IMR-90 (cell line): Measurements from ENCODE around the gene TMEM135. TPM values are rescaled to one million over a fixed set of nuclear protein-coding genes. Genes with fewer than 3 reads are reported as not detected.

Experiments used
- ATAC-seq: fragments of 200-7000 bp; cut with Tn5 transposase; 2 replicates; pipeline ENCODE4 v1.9.1; 2020; ENCODE audit warnings: low read depth, mild to moderate bottlenecking, moderate library complexity
- BruUV-seq: library from RNA; stranded (reverse); fragments of 400-500 nt; replicated peaks from 2 replicates; lab custom pipeline; 2021; lab: Mats Ljungman, UMichigan
- CTCF ChIA-PET: fragments of 300-600 bp; formaldehyde crosslinking; extraction: SDS; loops from one replicate; lab custom pipeline; 2021; ENCODE audit warnings: antibody characterized with exemption; lab: Yijun Ruan, JAX
- POLR2A ChIA-PET: fragments of 300-600 bp; sonication (Branson Sonifier 250); formaldehyde crosslinking; loops from one replicate; lab custom pipeline; 2022; ENCODE audit warnings: antibody characterized with exemption; ENCODE audit not compliant: unreplicated experiment; lab: Charles Lee
- DNase-seq: peaks from one replicate; pipeline ENCODE4 v3.0.0; 2013
- H2AFZ ChIP-seq: replicated peaks from 2 replicates; pipeline ENCODE3; 2013; ENCODE audit warnings: low read length, mild to moderate bottlenecking; ENCODE audit not compliant: poor library complexity
- H2AK5ac ChIP-seq: 2 replicates; pipeline ENCODE4 v1.6.1; 2013; ENCODE audit warnings: low read depth, low read length, inconsistent platforms
- H2AK9ac ChIP-seq: replicated peaks from 2 replicates; pipeline ENCODE3; 2013; ENCODE audit warnings: mild to moderate bottlenecking, low read depth, low read length, moderate library complexity; ENCODE audit not compliant: poor library complexity
- H2BK120ac ChIP-seq: 2 replicates; pipeline ENCODE4 v1.6.1; 2013; ENCODE audit warnings: low read depth, low read length, inconsistent platforms
- H2BK15ac ChIP-seq: 3 replicates; pipeline ENCODE4 v1.6.1; 2013; ENCODE audit warnings: low read depth, low read length, inconsistent platforms
- H2BK20ac ChIP-seq: 2 replicates; pipeline ENCODE4 v1.6.1; 2013; ENCODE audit warnings: low read depth, mild to moderate bottlenecking, inconsistent platforms, low read length, moderate library complexity
- H2BK5ac ChIP-seq: 2 replicates; pipeline ENCODE4 v1.6.1; 2013; ENCODE audit warnings: mild to moderate bottlenecking, low read depth, low read length, inconsistent platforms; ENCODE audit not compliant: poor library complexity, severe bottlenecking
- H3K14ac ChIP-seq: replicated peaks from 2 replicates; pipeline ENCODE4 v1.6.1; 2013; ENCODE audit warnings: low read depth, low read length, inconsistent platforms
- H3K18ac ChIP-seq: 2 replicates; pipeline ENCODE4 v1.6.1; 2013; ENCODE audit warnings: low read depth, low read length, control low read depth
- H3K23ac ChIP-seq: 2 replicates; pipeline ENCODE4 v1.6.1; 2013; ENCODE audit warnings: low read depth, low read length, inconsistent platforms
- H3K27ac ChIP-seq: 2 replicates; pipeline ENCODE4 v1.5.1; 2013; ENCODE audit warnings: mild to moderate bottlenecking, control low read depth, low read length; ENCODE audit not compliant: insufficient read depth
- H3K27me3 ChIP-seq: 2 replicates; pipeline ENCODE4 v1.6.1; 2013; ENCODE audit warnings: low read length; ENCODE audit not compliant: control insufficient read depth, insufficient read depth
- H3K36me3 ChIP-seq: 2 replicates; pipeline ENCODE4 v1.6.1; 2013; ENCODE audit warnings: low read length, mixed read lengths; ENCODE audit not compliant: control insufficient read depth, insufficient read depth
- H3K4ac ChIP-seq: 2 replicates; pipeline ENCODE4 v1.6.1; 2013; ENCODE audit warnings: low read depth, low read length, inconsistent platforms
- H3K4me1 ChIP-seq: 2 replicates; pipeline ENCODE4 v1.6.1; 2013; ENCODE audit warnings: low read length, mixed read lengths; ENCODE audit not compliant: control insufficient read depth, insufficient read depth
- H3K4me2 ChIP-seq: 2 replicates; pipeline ENCODE4 v1.6.1; 2013; ENCODE audit warnings: low read depth, mild to moderate bottlenecking, control low read depth, low read length, moderate library complexity
- H3K4me3 ChIP-seq: 2 replicates; pipeline ENCODE4 v1.5.1; 2013; ENCODE audit warnings: low read depth, mild to moderate bottlenecking, control low read depth, low read length, moderate library complexity; ENCODE audit not compliant: insufficient read depth
- H3K56ac ChIP-seq: 2 replicates; pipeline ENCODE4 v1.6.1; 2013; ENCODE audit warnings: low read length, inconsistent platforms; ENCODE audit not compliant: insufficient read depth; ENCODE audit errors: extremely low read depth
- H3K79me1 ChIP-seq, 2 experiments: 2 replicates each; pipeline ENCODE4 v1.6.1; 2013; ENCODE audit warnings: low read length in 2 of 2, inconsistent platforms in 1 of 2, low read depth in 1 of 2
- H3K9ac ChIP-seq: 2 replicates; pipeline ENCODE4 v1.6.1; 2013; ENCODE audit warnings: low read depth, low read length, control low read depth
- H3K9me1 ChIP-seq: 2 replicates; pipeline ENCODE4 v1.6.1; 2013; ENCODE audit warnings: low read length, inconsistent platforms; ENCODE audit not compliant: insufficient read depth
- H3K9me3 ChIP-seq: 2 replicates; pipeline ENCODE4 v1.6.1; 2013; ENCODE audit warnings: low read length; ENCODE audit not compliant: control insufficient read depth, insufficient read depth
- H4K20me1 ChIP-seq: 2 replicates; pipeline ENCODE4 v1.6.1; 2013; ENCODE audit warnings: low read length, inconsistent platforms; ENCODE audit not compliant: insufficient read depth
- H4K5ac ChIP-seq: 2 replicates; pipeline ENCODE4 v1.6.1; 2013; ENCODE audit warnings: mild to moderate bottlenecking, low read depth, low read length, control low read depth
- H4K8ac ChIP-seq, 2 experiments: 2 replicates each; pipeline ENCODE4 v1.6.1; 2013; ENCODE audit warnings: low read depth in 2 of 2, low read length in 2 of 2, control low read depth in 1 of 2, inconsistent platforms in 1 of 2
- H4K91ac ChIP-seq: 2 replicates; pipeline ENCODE4 v1.6.1; 2013; ENCODE audit warnings: low read depth, low read length, inconsistent platforms; ENCODE audit not compliant: insufficient read depth
- CEBPB ChIP-seq: IDR thresholded peaks from 2 replicates; pipeline ENCODE4 v1.6.1; 2012; ENCODE audit warnings: low read depth, low read length, improper control_type of control experiment
- FOS ChIP-seq: fragments of 150-350 bp; IDR thresholded peaks from 2 replicates; pipeline ENCODE4 v1.6.1; 2016; ENCODE audit warnings: low read depth, low read length
- MAFK ChIP-seq: IDR thresholded peaks from 2 replicates; pipeline ENCODE4 v1.6.1; 2012; ENCODE audit warnings: low read depth, low read length, improper control_type of control experiment
- POLR2A ChIP-seq: IDR thresholded peaks from 2 replicates; pipeline ENCODE4 v1.6.1; 2012; ENCODE audit warnings: mild to moderate bottlenecking, low read depth, low read length
- RCOR1 ChIP-seq: IDR thresholded peaks from 2 replicates; pipeline ENCODE4 v1.6.1; 2012; ENCODE audit warnings: mild to moderate bottlenecking, low read length, improper control_type of control experiment; ENCODE audit not compliant: insufficient replicate concordance
- dilution Hi-C: fragments of 300-500 bp; cut with HindIII; formaldehyde crosslinking; loops from one replicate; pipeline ENCODE4 v1.14.3; 2018; ENCODE audit warnings: low sequenced_read_pairs; ENCODE audit not compliant: unreplicated experiment
- in situ Hi-C: fragments of 300-500 bp; cut with MboI; formaldehyde crosslinking; loops from 3 replicates; pipeline ENCODE4 v1.14.3; 2019; ENCODE audit warnings: low sequenced_read_pairs, inconsistent platforms, mixed read lengths
- intact Hi-C: fragments of 100-400 bp; cut with micrococcal nuclease; formaldehyde crosslinking; loops from 2 replicates; pipeline ENCODE4 v1.10.0; 2022
- polyA plus RNA-seq, 3 experiments: library from polyadenylated mRNA; depleted of rRNA; stranded (reverse); fragments of >200 nt; gene quantifications; 2 replicates each; pipeline ENCODE4 v1.2.3, GENCODE V29; 2012; ENCODE audit warnings: low replicate concordance in 1 of 3
- total RNA-seq: library from RNA; depleted of rRNA; stranded (reverse); fragments of >200 nt; gene quantifications from 2 replicates; pipeline ENCODE4 v1.2.3, GENCODE V29; 2012
- TF ChIP-seq, protein P1 (sequence below): conservative IDR thresholded peaks from 2 replicates; pipeline ENCODE4 v1.5.1; 2012; ENCODE audit warnings: mild to moderate bottlenecking, low read depth, low read length, improper control_type of control experiment

Gene TMEM135
- total and polyA plus RNA-seq, 2 of the 4 experiments (the other 2 are of a cell fraction), result 3.9 to 5.9 TPM

DNA sequence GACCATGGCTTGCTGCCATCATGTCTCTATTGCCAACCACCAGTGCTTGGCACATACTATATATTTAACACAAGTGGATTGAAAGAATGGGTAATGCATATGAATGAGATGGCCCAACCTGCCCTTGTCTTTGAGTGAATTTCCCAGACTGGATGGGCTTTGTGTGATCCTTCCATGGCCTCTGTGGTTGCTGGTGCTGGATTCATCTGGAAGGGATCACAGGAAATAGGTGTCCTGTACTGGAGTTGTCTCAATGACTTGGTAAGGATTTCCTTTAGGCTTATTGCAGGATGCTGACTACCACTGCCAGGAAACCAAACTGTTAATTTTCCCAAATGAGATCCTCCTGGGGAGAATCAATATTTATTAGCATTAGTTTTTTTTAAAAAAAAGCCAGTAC lies 328.6 kb downstream of the TMEM135 start:
- Histone ChIP-seq H2AK5ac (no peak overlapping the region), H3K18ac (no peak overlapping the region), H3K9ac (no peak overlapping the region), H2AFZ (no peak overlapping the region), H3K4ac (no peak overlapping the region), H4K5ac (no peak overlapping the region), H3K9me1 (no peaks in the 10 kb centered on the region), H3K4me1 (no peaks in the 10 kb centered on the region), H3K36me3 (no peaks in the 10 kb centered on the region), H2BK120ac (no peak overlapping the region), H3K27ac (no peak overlapping the region), H3K27me3 (peaks cover 1% of the 10 kb centered on the region), H3K9me3 (no peaks in the 10 kb centered on the region), H2AK9ac (no peak overlapping the region), H4K20me1 (no peaks in the 10 kb centered on the region), H4K8ac (no peak overlapping the region), H4K91ac (no peak overlapping the region), H3K23ac (no peak overlapping the region), H3K56ac (no peak overlapping the region), H3K4me3 (no peak overlapping the region), H3K79me1 (no peaks in the 10 kb centered on the region), H2BK15ac (no peak overlapping the region), H3K14ac (no peak overlapping the region), H2BK20ac (no peak overlapping the region), H2BK5ac (no peak overlapping the region), H3K4me2 (no peak overlapping the region)
- CTCF ChIA-PET, result interaction anchor here (0.7 kb wide), 1 partner anchor 11 kb away, joined by 3 read pairs; no protein-coding TSS in a partner anchor
- in situ Hi-C loops (loop anchor here (25.0 kb wide), 4 partner anchors 346 to 1496 kb away; no protein-coding TSS in a partner anchor), intact Hi-C loops (no loop called here), dilution Hi-C loops (no loop called here)
- DNase-seq, result no peak
- no TSS peak for BruUV-seq
- no peak for ATAC-seq
- POLR2A ChIA-PET, result no interaction called here
- no peak for TF ChIP-seq RCOR1
- TF ChIP-seq CEBPB, result no peak
- no peak for TF ChIP-seq POLR2A
- no peak for TF ChIP-seq MAFK
- no peak for TF ChIP-seq FOS
- TF ChIP-seq, protein P1, sequence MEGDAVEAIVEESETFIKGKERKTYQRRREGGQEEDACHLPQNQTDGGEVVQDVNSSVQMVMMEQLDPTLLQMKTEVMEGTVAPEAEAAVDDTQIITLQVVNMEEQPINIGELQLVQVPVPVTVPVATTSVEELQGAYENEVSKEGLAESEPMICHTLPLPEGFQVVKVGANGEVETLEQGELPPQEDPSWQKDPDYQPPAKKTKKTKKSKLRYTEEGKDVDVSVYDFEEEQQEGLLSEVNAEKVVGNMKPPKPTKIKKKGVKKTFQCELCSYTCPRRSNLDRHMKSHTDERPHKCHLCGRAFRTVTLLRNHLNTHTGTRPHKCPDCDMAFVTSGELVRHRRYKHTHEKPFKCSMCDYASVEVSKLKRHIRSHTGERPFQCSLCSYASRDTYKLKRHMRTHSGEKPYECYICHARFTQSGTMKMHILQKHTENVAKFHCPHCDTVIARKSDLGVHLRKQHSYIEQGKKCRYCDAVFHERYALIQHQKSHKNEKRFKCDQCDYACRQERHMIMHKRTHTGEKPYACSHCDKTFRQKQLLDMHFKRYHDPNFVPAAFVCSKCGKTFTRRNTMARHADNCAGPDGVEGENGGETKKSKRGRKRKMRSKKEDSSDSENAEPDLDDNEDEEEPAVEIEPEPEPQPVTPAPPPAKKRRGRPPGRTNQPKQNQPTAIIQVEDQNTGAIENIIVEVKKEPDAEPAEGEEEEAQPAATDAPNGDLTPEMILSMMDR, result no peak
